ENCODE results near the gene ELAC2.

ELAC2 gene

GRCh38 chr17:13024526-13025257 lies 6.9 kb upstream of the ELAC2 start:
- peak; percentile 65 for DNase-seq (ENCODE audit: low read depth)
- H3K4me3 ChIP-seq (ENCODE audit: low read depth, low read length), result peak overlapping the region; percentile 40
- peak; percentile 98 for TF ChIP-seq CTCF (IDR thresholded peaks at IDR 0.05; ENCODE audit: insufficient read depth, low read depth, low read length, missing control alignments)

- H3K4me3 ChIP-seq (ENCODE audit: low read depth, low read length), result no peak overlapping the region
- TF ChIP-seq CTCF (IDR thresholded peaks at IDR 0.05; ENCODE audit: insufficient read depth, low read depth, low read length, missing control alignments), result no peak
- DNase-seq (ENCODE audit: low read depth), result no peak
Observed at GRCh38 chr17:13024016-13024415, 6.2 kb upstream of the ELAC2 start.

- H3K4me3 ChIP-seq (ENCODE audit: low read depth, low read length), result peak overlapping the region; percentile 68
- DNase-seq (ENCODE audit: low read depth), result peak; percentile 15
- no peak for TF ChIP-seq CTCF (IDR thresholded peaks at IDR 0.05; ENCODE audit: insufficient read depth, low read depth, low read length, missing control alignments)
Observed at GRCh38 chr17:13016881-13017654, 759 bp downstream of the ELAC2 start.

GRCh38 chr17:13014801-13015200 lies 3.0 kb downstream of the ELAC2 start:
- no peak for TF ChIP-seq CTCF (IDR thresholded peaks at IDR 0.05; ENCODE audit: insufficient read depth, low read depth, low read length, missing control alignments)
- H3K4me3 ChIP-seq (ENCODE audit: low read depth, low read length), result no peak overlapping the region
- DNase-seq (ENCODE audit: low read depth), result no peak

- H3K4me3 ChIP-seq (ENCODE audit: low read depth, low read length), result no peak overlapping the region
- no peak for DNase-seq (ENCODE audit: low read depth)
- TF ChIP-seq CTCF (IDR thresholded peaks at IDR 0.05; ENCODE audit: insufficient read depth, low read depth, low read length, missing control alignments), result no peak
Observed at GRCh38 chr17:13010959-13011358, 6.9 kb downstream of the ELAC2 start.

GRCh38 chr17:13008461-13008860 lies 9.4 kb downstream of the ELAC2 start:
- no peak for TF ChIP-seq CTCF (IDR thresholded peaks at IDR 0.05; ENCODE audit: insufficient read depth, low read depth, low read length, missing control alignments)
- DNase-seq (ENCODE audit: low read depth), result no peak
- no peak overlapping the region for H3K4me3 ChIP-seq (ENCODE audit: low read depth, low read length)

Measured in GM12865 (cell line).